Measurements from ENCODE around the gene GJA3.
A peak's percentile ranks its signal among the peaks of the same experiment; 100 is the strongest.

Gene GJA3

GRCh38 chr13:20151016-20151415 lies 9.8 kb downstream of the GJA3 start:
- DNase-seq (ENCODE audit: low read depth, low spot score) = no peak

- no peak for DNase-seq (ENCODE audit: low read depth, low spot score)
These were observed 10.3 kb downstream of the GJA3 start for GRCh38 chr13:20150561-20150960.

- no peak for DNase-seq (ENCODE audit: low read depth, low spot score)
These were observed 11.1 kb downstream of the GJA3 start for GRCh38 chr13:20149762-20150161.

- DNase-seq (ENCODE audit: low read depth, low spot score) = no peak
These were observed 12.2 kb downstream of the GJA3 start for GRCh38 chr13:20148501-20149183.

GRCh38 chr13:20146381-20146780 lies 14.5 kb downstream of the GJA3 start:
- no peak for DNase-seq (ENCODE audit: low read depth, low spot score)

GRCh38 chr13:20145521-20145920 lies 15.3 kb downstream of the GJA3 start:
- DNase-seq (ENCODE audit: low read depth, low spot score) = no peak

GRCh38 chr13:20144141-20144850 lies 16.6 kb downstream of the GJA3 start:
- DNase-seq (ENCODE audit: low read depth, low spot score) = no peak

- DNase-seq (ENCODE audit: low read depth, low spot score) = no peak
These were observed 17.8 kb downstream of the GJA3 start for GRCh38 chr13:20142927-20143480.

- peak; percentile 7 for DNase-seq (ENCODE audit: low read depth, low spot score)
These were observed 18.6 kb downstream of the GJA3 start for GRCh38 chr13:20142023-20142926.

- no peak for DNase-seq (ENCODE audit: low read depth, low spot score)
These were observed 19.4 kb downstream of the GJA3 start for GRCh38 chr13:20141238-20142022.

GRCh38 chr13:20140487-20140886 lies 20.4 kb downstream of the GJA3 start:
- DNase-seq (ENCODE audit: low read depth, low spot score) = no peak

- DNase-seq (ENCODE audit: low read depth, low spot score) = no peak
These were observed 23.0 kb downstream of the GJA3 start for GRCh38 chr13:20137875-20138274.

GRCh38 chr13:20136781-20137703 lies 23.8 kb downstream of the GJA3 start:
- DNase-seq (ENCODE audit: low read depth, low spot score) = peak; percentile 35

- no peak for DNase-seq (ENCODE audit: low read depth, low spot score)
These were observed 26.1 kb downstream of the GJA3 start for GRCh38 chr13:20134732-20135131.

GRCh38 chr13:20132052-20132634 lies 28.7 kb downstream of the GJA3 start:
- no peak for DNase-seq (ENCODE audit: low read depth, low spot score)

GRCh38 chr13:20131057-20131832 lies 29.6 kb downstream of the GJA3 start:
- DNase-seq (ENCODE audit: low read depth, low spot score) = no peak

GRCh38 chr13:20130652-20131051 lies 30.2 kb downstream of the GJA3 start:
- no peak for DNase-seq (ENCODE audit: low read depth, low spot score)

GRCh38 chr13:20130012-20130411 lies 30.8 kb downstream of the GJA3 start:
- DNase-seq (ENCODE audit: low read depth, low spot score) = no peak

- DNase-seq (ENCODE audit: low read depth, low spot score) = no peak
These were observed 31.8 kb downstream of the GJA3 start for GRCh38 chr13:20129076-20129475.

Measured in astrocyte of the hippocampus (primary cell).